ENCODE measurements around the gene SCN5A.

SCN5A gene

GRCh38 chr3:38598791-38599190 lies 50.7 kb downstream of the SCN5A start:
- DNase-seq = no peak

DNA sequence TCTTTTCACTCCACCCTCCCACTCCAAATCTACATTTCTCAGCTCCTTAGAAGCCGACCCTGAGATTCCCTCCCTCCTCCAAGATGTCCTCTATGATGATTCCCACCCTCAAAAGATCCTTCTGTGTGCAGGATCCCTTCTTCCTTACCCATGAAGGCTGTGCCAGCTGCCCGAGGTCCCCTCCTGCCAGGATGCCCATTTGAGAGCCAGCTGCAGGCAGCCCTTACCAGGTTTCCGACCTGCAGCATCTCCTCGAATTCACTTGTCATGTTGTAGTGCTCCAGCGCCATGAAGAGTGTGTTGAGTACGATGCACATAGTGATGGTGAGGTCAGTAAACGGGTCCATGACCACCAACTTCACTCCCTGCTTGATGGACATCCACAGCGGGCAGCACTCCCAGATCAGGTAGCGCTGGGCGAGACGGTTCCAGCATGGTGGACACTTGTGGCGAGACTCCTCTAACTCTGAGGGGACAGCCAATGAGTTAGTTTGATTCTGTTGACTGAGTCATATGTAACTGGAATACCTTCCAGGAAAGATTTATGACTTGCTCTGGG lies 51.9 kb downstream of the SCN5A start:
- no peak for DNase-seq

DNA sequence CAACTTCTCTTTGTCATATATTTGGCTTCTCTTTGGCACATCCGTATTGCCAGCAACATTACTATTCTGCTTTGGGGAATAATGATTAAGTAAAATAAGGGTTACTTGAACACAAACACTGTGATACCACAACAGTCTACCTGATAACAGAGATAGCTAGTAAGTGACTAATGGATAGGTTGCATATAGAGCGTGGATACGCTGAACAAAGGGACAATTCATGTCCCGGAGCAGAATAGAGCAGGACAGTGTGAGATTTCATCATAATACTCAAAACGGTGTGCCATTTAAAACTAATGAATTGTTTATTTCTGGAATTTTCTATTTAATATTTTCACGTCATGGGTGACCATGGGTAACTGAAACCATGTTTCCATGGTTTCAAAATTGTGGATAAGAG lies 54.1 kb downstream of the SCN5A start:
- no peak for DNase-seq

DNA sequence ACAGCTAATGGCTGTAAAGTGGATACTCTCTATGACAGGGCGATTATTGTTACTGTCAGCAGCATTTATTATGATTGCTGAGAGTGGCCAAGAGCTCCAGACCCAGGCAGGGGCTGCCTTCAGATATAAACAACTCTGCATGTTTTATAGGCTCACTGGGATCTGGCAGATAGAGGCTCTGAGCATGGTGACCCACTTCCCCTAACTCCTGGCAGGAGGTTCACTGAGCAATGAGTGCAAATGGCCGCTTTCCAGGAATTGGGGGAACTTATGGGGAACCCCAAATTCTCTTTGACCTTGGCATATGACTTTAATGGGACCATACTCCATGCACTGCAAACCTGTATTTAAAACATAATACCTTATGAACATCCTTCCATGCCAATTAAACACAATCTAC lies 59.0 kb downstream of the SCN5A start:
- DNase-seq = no peak

GRCh38 chr3:38588995-38589937 lies 60.2 kb downstream of the SCN5A start:
- no peak for DNase-seq

- DNase-seq = no peak
Observed at GRCh38 chr3:38588371-38588971, 61.0 kb downstream of the SCN5A start.

DNA sequence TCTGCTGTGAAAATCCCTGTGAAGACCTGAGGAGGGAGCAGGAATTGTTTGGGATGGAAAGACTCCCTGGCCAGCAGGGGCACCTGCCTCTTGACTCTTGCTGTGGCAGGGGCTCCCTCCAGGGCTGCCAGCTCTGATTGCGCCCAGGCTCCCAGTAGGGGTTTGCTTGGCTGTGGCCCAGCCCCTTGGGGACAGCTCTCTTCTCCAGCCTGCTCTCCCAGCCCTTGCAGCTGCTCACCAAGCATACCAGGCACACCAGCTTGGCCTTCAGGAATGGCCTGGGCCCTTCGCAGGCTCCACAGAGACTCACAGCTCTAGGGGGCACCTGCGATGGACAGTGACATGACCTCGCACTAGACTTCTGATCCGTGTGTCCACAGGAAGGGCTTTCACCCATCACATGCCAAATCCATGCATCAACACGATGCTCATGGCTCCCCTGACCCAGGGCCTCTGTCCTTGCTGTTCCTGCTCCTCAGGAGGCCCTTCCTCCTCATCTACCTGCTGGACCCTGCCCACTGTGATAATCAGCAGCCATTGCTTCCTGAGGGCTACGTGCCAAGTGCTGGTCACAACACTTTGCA lies 61.8 kb downstream of the SCN5A start:
- DNase-seq = no peak

DNA sequence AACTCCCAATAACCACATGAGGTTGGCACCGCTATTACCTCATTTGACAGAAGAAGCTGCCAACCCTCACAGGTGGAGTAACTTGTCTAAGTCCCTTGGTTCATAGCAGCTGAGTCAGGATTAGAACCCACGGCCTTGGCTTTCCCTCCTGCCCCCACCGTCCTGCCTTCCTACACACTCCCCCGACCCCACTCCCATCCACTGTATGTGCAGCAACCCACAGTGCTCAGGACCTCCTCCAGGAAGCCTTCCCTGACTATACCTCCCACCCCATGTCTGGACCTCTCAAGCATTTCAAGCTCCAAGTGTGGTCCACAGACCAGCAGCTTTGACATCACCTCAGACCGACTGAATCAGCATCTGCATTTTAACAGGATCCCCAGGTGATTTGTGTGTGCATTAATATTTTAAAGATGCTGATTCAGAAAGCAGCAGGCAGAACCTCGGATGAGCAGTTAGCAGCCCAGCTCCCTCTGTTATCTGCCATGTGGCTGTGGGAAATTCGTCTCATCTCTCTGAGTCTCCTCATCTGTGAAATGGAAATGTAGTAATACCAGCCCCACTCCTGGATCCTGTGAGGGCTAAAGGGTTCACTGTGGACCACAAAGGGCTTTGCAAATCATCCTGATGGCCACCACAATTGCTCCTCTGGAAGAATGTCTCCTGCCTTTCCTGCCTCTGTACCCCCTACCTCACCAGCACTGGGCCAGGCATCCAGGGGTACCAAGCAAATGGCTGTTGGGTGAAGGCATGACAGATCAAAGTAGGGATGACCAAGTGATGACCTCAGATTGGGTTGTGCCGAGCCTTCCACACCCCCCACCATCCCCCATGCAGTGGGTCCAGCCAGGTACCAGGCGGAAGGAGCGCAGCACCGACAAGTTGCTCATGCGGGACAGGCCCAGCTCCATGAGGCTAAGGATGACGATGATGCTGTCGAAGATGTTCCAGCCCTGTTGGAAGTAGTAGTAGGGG lies 62.7 kb downstream of the SCN5A start:
- DNase-seq = no peak

DNA sequence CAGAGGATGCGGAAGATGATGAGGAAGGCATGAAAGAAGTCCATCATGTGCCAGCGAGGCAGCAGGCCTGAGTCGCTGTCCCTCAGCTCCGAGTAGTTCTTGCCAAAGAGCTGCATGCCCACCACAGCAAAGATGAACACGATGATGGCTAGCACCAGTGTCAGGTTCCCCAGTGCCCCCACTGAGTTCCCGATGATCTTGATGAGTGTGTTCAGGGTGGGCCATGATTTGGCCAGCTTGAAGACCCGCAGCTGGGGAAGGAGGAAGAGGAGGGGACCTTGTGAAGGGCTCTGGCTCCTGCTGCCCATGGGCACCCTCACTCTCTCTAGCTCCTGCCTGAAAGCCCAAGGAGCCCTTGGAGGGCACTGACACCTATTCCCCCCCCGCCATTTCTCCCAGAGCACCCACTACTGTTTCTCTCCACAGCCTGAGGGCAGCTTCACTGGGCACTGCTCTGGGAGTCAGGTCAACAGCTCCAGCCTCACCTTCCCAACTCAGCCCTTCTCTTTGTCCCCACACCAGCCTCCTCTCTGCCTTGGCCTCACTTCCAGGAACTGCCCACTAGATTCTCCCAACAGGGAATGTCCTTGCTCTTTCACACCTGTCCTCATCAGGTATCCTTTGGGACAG lies 63.6 kb downstream of the SCN5A start:
- no peak for DNase-seq

DNA sequence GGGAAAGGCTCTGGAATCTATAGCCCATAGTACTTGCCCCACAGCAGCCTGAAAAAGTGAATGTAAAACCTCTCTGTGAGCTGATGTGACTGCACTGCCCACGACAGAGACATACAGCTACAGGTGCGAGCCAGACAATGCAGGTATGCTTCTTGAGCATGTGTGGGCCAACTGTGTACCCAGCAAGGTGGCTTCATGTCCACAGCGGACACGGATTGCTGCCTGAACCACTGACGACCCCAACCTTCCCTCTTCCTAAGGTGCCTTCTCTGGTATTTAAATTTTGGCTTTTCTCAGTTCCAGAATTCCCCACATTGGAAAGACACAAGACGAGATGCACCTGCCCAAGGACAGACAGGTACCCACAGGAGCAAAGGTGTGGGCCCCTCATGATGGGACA lies 65.8 kb downstream of the SCN5A start:
- no peak for DNase-seq

DNA sequence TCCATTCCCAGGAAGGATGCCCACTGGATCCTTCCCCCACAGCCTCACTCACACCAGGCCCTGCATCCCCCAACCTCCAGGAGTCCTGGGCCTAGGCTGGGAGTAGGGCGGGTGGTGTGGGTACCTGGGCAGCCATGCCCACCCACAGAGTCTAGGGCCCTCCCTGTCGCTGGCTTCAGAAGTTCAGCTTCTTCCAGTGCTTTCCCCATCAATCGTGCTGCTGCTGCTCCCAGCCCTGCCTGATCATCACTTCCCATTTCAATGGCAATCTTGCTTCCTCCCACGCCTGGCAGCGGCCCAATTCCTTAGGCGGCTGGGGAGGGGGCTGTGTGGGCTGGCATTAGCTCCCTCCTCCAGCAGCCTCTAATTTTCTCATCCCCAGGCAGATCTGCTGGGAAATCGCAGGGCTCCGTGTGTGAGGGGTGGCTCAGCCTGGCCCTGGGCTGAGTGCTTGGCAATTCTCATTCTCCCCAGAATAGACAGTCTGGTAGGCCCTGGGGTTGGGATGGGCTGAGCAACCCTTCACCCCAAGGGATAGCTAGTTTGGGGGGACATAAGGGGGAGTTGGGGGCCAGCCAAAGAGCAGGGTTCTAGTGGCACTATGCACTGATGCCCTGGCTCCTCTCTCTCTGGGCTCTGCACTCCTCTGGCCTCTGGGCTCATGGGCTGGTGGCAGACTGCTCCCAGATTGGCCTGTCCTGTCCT lies 66.4 kb downstream of the SCN5A start:
- peak; percentile 11 for DNase-seq

DNA sequence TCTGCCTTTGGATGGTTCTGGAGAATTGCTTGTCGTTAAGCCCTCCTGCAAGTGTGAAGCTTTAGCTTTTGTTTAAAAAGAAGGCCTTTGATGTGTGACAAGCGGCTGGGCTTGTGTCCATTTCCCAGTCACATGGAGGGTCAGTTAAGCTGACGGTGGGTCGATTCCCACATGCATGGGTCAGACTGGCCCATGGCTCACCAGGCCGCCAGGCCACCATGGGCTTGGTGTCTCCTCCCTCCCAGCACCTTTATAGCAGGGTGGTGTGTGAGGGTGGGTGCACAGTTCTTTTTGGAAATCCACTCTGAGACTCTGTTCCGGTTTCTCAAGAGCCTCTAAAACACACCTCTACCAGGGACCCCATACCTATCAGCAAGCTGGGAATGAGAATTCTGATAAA lies 67.2 kb downstream of the SCN5A start:
- no peak for DNase-seq

DNA sequence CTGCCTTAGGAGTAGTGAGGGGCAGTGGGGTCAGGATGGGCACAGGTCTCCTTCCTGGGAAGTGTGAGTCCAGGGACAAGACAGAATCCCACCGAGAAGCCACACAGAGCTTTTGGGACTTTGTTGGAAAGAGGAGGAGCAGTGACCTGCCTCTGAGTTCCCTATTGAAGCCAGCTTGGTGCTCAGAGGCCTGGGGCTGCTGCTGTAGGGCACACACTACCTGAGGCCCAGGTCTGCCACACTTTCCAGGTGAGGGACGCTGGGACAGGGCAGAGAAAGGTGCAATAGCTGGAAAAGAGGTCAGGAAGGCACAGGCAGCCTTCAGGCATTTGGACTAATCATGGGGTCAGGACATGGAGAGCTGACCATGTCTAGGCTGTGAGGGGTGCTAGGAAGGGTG lies 67.7 kb downstream of the SCN5A start:
- no peak for DNase-seq

DNA sequence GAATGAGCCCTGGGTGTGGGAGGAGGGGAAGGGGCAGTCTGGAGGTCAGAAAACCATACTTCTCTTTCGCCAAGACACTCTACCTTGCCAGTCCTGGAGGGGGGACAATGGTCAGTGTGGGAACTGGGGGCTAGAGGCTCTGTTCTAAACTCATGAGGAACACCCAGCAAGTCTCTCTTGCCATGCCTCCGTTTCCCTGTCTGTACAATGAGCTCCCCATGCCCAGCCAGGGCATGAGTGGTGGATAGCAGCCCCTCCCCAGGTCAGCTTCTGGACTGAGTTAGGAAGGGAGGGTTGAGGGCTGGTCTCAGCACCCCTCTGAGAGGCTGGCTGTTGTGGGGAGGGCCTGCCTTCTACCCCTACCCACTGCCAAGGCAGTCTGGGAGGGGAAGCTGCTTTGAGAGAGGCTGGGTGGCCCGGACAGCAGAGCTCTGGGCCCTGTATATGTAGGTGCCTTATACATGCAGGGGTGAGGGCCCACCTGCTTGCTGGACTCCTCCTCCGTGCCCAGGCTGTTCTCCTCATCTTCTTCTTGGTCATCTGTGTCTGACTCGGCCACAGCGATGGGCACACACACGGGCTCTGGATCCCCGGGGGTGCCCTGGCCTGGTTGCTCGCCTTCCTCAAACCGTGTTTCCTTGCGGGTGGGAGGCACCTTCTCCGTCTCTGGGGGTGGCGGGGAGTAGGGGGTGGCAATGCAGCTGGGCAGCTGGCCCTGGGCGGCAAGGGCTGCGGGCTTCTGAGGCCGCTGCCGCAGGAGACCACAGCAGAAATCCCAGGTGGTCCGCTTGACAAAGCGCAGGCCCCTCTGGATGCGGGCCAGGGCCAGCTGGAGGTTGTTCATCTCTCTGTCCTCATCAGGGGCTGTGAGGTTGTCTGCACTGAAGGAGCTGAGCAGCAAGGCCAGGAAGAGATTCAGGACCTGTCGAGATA lies 68.8 kb downstream of the SCN5A start:
- DNase-seq = no peak

DNA sequence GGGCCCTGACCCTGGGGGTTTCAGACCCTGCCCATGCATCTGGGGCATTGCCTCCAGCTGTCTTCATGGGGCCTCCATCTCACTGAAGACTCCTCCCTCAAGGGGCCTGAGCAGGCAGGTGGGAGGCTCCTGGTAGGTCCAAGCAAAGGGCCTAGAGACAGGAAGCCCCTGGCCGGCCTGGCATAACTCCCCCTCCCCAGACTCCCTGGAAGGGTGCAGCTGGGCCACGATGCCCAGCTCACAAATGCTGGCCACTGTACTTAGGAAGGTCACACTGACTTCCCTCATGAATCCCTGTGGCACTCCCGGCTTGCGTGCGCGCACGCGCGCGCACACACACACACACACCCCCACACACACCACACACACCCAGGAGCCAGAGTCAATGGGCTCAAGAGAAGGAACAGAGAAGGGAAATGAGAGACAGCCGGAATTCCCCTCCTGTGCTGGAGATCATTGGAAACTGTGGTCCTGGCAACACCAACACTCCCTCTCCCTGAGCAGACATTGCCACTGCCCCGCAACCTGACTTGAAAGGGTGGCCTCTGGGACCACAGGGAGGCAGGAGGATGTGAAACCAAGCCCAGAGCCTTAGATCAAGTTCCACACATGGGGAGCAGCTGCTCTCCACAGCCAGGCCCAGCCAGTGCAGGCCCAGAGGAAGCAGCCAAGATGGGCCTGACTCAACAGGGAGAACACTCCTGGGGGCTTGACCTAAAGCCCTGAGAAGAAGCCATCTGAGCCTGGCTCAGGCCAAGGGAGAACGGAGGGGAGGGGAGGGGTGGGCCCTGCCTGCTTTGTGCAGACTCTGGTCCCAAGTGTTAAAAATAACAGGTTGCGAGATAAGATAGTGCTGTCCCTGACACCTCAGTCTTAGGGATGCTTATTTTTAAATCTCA lies 69.7 kb downstream of the SCN5A start:
- no peak for DNase-seq

DNA sequence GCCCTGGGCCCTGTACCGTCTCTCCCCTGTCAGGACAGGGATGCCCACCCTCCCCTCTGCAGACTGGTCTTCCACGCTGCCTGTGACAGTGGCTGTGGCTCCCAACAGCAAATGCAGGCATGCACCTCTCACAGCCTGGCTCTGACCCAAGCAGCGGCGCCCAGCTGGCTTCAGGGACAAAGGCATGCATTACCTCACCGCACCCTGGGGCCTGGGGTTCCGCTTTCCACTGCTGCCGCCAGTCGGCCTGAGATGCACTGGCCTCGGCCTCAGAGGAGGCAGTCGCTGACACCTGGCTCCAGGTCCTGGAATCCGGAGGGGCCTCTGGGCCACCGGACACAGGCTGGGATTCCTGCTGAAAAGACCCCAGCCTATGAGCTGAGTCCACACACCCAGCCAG lies 70.3 kb downstream of the SCN5A start:
- DNase-seq = no peak

DNA sequence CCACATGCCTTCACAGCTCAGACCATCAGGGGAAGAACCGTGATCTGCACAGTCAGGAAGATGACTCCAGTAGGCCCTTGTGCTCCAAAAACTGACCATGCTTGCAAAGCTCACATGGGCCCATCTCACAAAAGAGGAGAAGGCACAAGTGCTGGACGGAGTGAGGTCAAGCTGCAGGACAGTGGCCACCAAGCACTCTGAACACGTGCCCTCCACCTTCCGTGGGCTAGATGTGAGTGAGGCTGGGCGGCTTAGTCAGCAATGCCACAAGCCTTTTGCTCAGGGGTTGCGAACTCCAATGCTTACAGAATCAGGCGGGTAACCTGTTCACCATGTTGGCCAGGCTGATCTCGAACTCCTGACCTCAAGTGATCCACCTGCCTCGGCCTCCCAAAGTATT lies 70.9 kb downstream of the SCN5A start:
- DNase-seq = no peak

- no peak for DNase-seq
Observed at GRCh38 chr3:38578081-38578475, 71.4 kb downstream of the SCN5A start.

Data from hematopoietic multipotent progenitor cell treated with erythropoietin and hydrocortisone succinate and interleukin-3 and kit ligand, for 4 days (in vitro differentiated cells).